Posterior cingulate gyrus (tissue), 11 donors: ENCODE measurements around the gene DST.

Source experiments
- DNase-seq, 10 donors: peaks; one replicate each; pipeline versions ENCODE4 v3.0.0 to v3.0.0-alpha.2; 2020 to 2021; ENCODE audit warnings: mixed read lengths in 3 of 10
- intact Hi-C: fragments of 100-400 bp; cut with DNase I; formaldehyde crosslinking; loops from one replicate; pipeline ENCODE4 v1.15.1; 2023

DST gene

GRCh38 chr6:56642366-56643261 is at the start of gene DST:
Gene DST, minus strand, starts transcription at chr6:56642889.
- intact Hi-C loops: no loop called here
- DNase-seq: no peak

- no peak for DNase-seq
- intact Hi-C loops: no loop called here
Measured at GRCh38 chr6:56691814-56692213, 49.1 kb upstream of the DST start.

GRCh38 chr6:56691286-56691595 is 48.6 kb upstream of the DST start:
- intact Hi-C loops: no loop called here

GRCh38 chr6:56690519-56691285 is 48.0 kb upstream of the DST start:
- DNase-seq: no peak
- intact Hi-C loops: no loop called here

More at GRCh38 chr6:56691286-56691595, 48.6 kb upstream of the DST start:
- no peak for DNase-seq

- intact Hi-C loops: no loop called here
- no peak for DNase-seq
Measured at GRCh38 chr6:56689663-56690062, 47.0 kb upstream of the DST start.

- DNase-seq: no peak
- intact Hi-C loops: no loop called here
Measured at GRCh38 chr6:56689114-56689513, 46.4 kb upstream of the DST start.

GRCh38 chr6:56688521-56688920 is 45.8 kb upstream of the DST start:
- intact Hi-C loops: no loop called here
- DNase-seq: no peak

- DNase-seq: no peak
- intact Hi-C loops: no loop called here
Measured at GRCh38 chr6:56687551-56687950, 44.9 kb upstream of the DST start.

GRCh38 chr6:56686429-56686828 is 43.7 kb upstream of the DST start:
- intact Hi-C loops: no loop called here
- no peak for DNase-seq

GRCh38 chr6:56685994-56686393 is 43.3 kb upstream of the DST start:
- intact Hi-C loops: no loop called here
- DNase-seq: no peak

- intact Hi-C loops: no loop called here
- no peak for DNase-seq
Measured at GRCh38 chr6:56685102-56685733, 42.5 kb upstream of the DST start.

- intact Hi-C loops: no loop called here
Measured at GRCh38 chr6:56684342-56685101, 41.8 kb upstream of the DST start.

GRCh38 chr6:56683882-56684281 is 41.2 kb upstream of the DST start:
- DNase-seq: no peak
- intact Hi-C loops: no loop called here

More at GRCh38 chr6:56684342-56685101, 41.8 kb upstream of the DST start:
- no peak for DNase-seq

- intact Hi-C loops: no loop called here
- no peak for DNase-seq
Measured at GRCh38 chr6:56682635-56683034, 39.9 kb upstream of the DST start.

- intact Hi-C loops: no loop called here
- DNase-seq: no peak
Measured at GRCh38 chr6:56677559-56677958, 34.9 kb upstream of the DST start.

- peak; percentile 55 to 95 (median 72) for DNase-seq
Measured at GRCh38 chr6:56671651-56672461, 29.2 kb upstream of the DST start.

GRCh38 chr6:56671160-56671559 is 28.5 kb upstream of the DST start:
- intact Hi-C loops: no loop called here
- no peak for DNase-seq

More at GRCh38 chr6:56671651-56672461, 29.2 kb upstream of the DST start:
- intact Hi-C loops: no loop called here

- DNase-seq: no peak
Measured at GRCh38 chr6:56669041-56669440, 26.4 kb upstream of the DST start.

GRCh38 chr6:56668158-56668557 is 25.5 kb upstream of the DST start:
- no peak for DNase-seq
- intact Hi-C loops: no loop called here

More at GRCh38 chr6:56669041-56669440, 26.4 kb upstream of the DST start:
- intact Hi-C loops: no loop called here

- no peak for DNase-seq
- intact Hi-C loops: no loop called here
Measured at GRCh38 chr6:56667336-56667735, 24.6 kb upstream of the DST start.
